ENCODE results near the gene GAREM1. TPM values are rescaled to one million over a fixed set of nuclear protein-coding genes. Genes with fewer than 3 reads are reported as not detected.
"Not testable (repeated sequence)": the region's sequence is repeated elsewhere in the genome, so short reads cannot be mapped to it uniquely, and the experiment has no call there.

The GAREM1 gene
- total RNA-seq, 3 donors from 2014 or later = 7.8 to 13.4 (median 12.0) TPM

DNA sequence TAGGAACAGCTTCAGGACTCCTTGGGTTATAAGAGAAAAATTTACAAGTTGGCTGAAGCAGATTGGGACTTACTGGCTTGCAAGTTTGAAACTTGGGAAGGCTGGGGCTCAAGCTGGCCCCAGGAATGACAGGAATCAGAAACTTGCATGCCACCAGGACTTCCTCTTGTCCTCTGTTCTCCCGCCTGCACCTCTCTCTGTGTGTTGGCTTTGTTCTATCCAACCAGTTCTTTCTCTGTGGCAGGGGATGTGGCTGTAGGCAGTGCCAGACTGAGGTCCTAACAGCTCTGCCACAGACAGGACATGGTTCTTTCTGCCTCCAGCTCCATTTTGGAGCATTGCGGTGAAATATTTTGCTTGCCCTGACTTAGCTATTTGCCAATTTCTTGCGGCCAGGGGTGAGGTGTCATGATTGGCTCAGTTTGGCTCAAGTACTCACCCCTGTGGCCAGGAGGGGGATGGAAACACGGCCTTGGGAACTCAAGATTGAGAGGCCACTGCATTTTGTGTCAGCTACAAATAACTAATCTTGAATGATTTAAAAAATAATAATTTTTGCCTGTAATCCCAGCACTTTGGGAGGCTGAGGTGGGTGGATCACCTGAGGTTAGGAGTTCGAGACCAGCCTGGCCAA lies 231.9 kb downstream of the GAREM1 start:
- Histone ChIP-seq H3K36me3 (no peaks in the 10 kb centered on the region), H3K9me3 (no peaks in the 10 kb centered on the region), H3K4me3 (no peak overlapping the region), H3K27me3 (no peaks in the 10 kb centered on the region), H3K4me1 (no peaks in the 10 kb centered on the region), H3K27ac (no peak overlapping the region)
- TF ChIP-seq, protein P1, sequence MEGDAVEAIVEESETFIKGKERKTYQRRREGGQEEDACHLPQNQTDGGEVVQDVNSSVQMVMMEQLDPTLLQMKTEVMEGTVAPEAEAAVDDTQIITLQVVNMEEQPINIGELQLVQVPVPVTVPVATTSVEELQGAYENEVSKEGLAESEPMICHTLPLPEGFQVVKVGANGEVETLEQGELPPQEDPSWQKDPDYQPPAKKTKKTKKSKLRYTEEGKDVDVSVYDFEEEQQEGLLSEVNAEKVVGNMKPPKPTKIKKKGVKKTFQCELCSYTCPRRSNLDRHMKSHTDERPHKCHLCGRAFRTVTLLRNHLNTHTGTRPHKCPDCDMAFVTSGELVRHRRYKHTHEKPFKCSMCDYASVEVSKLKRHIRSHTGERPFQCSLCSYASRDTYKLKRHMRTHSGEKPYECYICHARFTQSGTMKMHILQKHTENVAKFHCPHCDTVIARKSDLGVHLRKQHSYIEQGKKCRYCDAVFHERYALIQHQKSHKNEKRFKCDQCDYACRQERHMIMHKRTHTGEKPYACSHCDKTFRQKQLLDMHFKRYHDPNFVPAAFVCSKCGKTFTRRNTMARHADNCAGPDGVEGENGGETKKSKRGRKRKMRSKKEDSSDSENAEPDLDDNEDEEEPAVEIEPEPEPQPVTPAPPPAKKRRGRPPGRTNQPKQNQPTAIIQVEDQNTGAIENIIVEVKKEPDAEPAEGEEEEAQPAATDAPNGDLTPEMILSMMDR (IDR thresholded peaks at IDR 0.05) = no peak
- TF ChIP-seq POLR2A (IDR thresholded peaks at IDR 0.05) (no peak), POLR2AphosphoS5 (IDR thresholded peaks at IDR 0.05) (no peak)
- peak in 1 of 2 donors; percentile 21 for DNase-seq (ENCODE audit: low spot score in 2 of 2)
- intact Hi-C loops (cut with DNase I; ENCODE audit: low total_unique reads) = no loop called here

DNA sequence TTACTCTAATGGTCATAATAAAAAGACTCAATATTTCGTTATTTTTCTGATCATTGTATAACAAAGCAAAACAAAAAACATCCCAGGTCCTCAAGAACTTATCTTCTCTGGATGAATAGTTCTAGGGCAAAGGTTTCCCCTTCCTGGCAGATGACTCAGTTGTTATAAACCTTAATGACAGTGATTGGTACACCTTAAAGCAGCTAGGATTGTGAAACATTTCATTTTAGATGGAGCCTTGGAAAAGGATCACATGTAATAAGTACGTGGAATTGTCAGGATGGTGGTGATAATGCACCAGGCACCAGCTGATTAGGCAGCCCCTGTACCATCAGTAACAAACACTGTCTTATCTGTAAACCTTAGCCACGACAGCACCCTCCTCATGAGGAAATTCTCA lies 233.6 kb downstream of the GAREM1 start:
- H3K27me3 ChIP-seq = no peaks in the 10 kb centered on the region
- no peak overlapping the region for H3K27ac ChIP-seq
- H3K4me1 ChIP-seq = no peaks in the 10 kb centered on the region
- H3K9me3 ChIP-seq = no peaks in the 10 kb centered on the region
- TF ChIP-seq POLR2AphosphoS5 (IDR thresholded peaks at IDR 0.05) (no peak), POLR2A (IDR thresholded peaks at IDR 0.05) (no peak)
- TF ChIP-seq, protein P1 (IDR thresholded peaks at IDR 0.05) = no peak
- DNase-seq (ENCODE audit: low spot score in 2 of 2) = no peak
- no peak overlapping the region for H3K4me3 ChIP-seq
- intact Hi-C loops (cut with DNase I; ENCODE audit: low total_unique reads) = no loop called here
- no peaks in the 10 kb centered on the region for H3K36me3 ChIP-seq

GRCh38 chr18:32233348-32233747 lies 237.3 kb downstream of the GAREM1 start:
- DNase-seq (ENCODE audit: low spot score in 2 of 2); H3K36me3 ChIP-seq; H3K9me3 ChIP-seq; intact Hi-C loops (cut with DNase I; ENCODE audit: low total_unique reads); H3K4me3 ChIP-seq; H3K27ac ChIP-seq; H3K4me1 ChIP-seq; H3K27me3 ChIP-seq: not testable (repeated sequence)

DNA sequence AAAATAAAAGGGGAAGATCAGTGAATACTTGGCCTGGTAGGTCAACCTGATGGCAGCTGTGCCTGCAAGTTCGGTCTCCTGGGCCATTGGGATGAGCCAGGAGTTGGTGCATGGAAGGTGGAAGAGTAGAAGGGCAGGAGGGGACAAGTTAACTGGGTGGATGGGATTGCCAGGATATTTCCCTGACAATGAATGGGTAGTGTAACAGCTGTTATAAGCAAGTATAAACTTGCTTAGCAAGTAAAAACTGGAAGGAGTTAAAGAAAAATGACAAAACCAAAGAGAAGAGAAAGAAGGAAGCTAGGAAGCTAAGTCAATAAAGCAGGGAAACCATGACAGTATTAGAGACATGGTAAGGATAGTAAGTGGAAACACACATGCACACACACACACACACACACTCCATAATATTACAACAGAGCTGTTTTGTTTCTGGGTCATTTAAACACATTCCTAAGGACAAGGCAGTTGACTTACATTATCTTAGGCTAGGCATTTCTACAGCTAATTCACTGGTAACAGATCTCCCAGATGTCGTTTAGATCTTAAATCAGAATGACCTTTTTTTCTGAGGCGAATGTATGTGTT lies 251.2 kb downstream of the GAREM1 start:
- DNase-seq (ENCODE audit: low spot score in 2 of 2) = no peak
- Histone ChIP-seq H3K27me3 (no peaks in the 10 kb centered on the region), H3K4me3 (no peak overlapping the region), H3K9me3 (no peaks in the 10 kb centered on the region), H3K4me1 (no peaks in the 10 kb centered on the region), H3K36me3 (no peaks in the 10 kb centered on the region), H3K27ac (no peak overlapping the region)
- intact Hi-C loops (cut with DNase I; ENCODE audit: low total_unique reads) = no loop called here
- TF ChIP-seq, protein P1 (IDR thresholded peaks at IDR 0.05) = no peak
- TF ChIP-seq POLR2AphosphoS5 (IDR thresholded peaks at IDR 0.05) = no peak
- TF ChIP-seq POLR2A (IDR thresholded peaks at IDR 0.05) = no peak

- Histone ChIP-seq H3K27ac (no peak overlapping the region), H3K4me1 (no peaks in the 10 kb centered on the region), H3K4me3 (no peak overlapping the region), H3K36me3 (no peaks in the 10 kb centered on the region), H3K27me3 (no peaks in the 10 kb centered on the region), H3K9me3 (no peaks in the 10 kb centered on the region)
- intact Hi-C loops (cut with DNase I; ENCODE audit: low total_unique reads) = no loop called here
- no peak for DNase-seq (ENCODE audit: low spot score in 2 of 2)
- TF ChIP-seq POLR2A (IDR thresholded peaks at IDR 0.05) (no peak), POLR2AphosphoS5 (IDR thresholded peaks at IDR 0.05) (no peak)
- TF ChIP-seq, protein P1 (IDR thresholded peaks at IDR 0.05) = no peak
These were observed 254.3 kb downstream of the GAREM1 start for GRCh38 chr18:32216390-32216789.
